OCI-LY3 (cell line): ENCODE measurements around the gene TMEM120A.

Experiments
- CTCF ChIP-seq: fragments of 200-600, 300-600 bp; sonication (generic); IDR thresholded peaks from 2 replicates; pipeline ENCODE4 v1.5.1; 2014; ENCODE audit warnings: antibody characterized with exemption, low read length, low read depth
- EZH2phosphoT487 ChIP-seq: fragments of 200-600 bp; shearing (Covaris generic); IDR thresholded peaks from 2 replicates; pipeline ENCODE4 v1.6.1; 2018; ENCODE audit warnings: antibody characterized with exemption, mixed run types, low read depth

- TF ChIP-seq CTCF (no peak), EZH2phosphoT487 (no peak)
These were observed 50.5 kb downstream of the TMEM120A start for GRCh38 chr7:75943864-75944263.
